ENCODE data around the gene CLSTN3. TPM values are rescaled to one million over a fixed set of nuclear protein-coding genes. Genes with fewer than 3 reads are reported as not detected.

Gene CLSTN3
- total and polyA plus RNA-seq, 12 donors, result 3.7 to 16.8 (median 6.0) TPM

DNA sequence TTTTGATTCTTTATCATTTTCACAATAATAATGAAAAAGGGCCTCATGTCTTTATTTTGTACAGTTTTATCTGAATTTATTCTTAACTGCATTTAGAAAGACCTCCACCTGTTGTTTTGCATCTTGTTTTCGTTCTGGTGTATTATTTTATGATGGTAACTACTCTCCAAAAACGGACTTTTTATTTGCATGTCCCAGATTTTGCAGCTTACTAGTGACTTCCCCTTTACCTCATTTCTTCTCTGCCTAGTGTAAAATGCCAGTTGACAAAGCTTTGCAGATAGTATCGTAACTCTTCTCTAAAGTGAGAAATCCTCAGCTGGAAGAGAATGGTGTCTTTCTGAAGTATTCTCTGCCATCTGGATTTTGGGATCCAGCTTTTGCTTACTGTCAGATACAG, 76.5 kb downstream of the CLSTN3 start:
- ATAC-seq, result no peak
- peaks cover 0 to 2% (median 0%) of the 10 kb centered on the region in 11 donors for H3K9me3 ChIP-seq
- peaks cover 7 to 100% (median 62%) of the 10 kb centered on the region in 9 donors for H3K36me3 ChIP-seq
- H3K4me1 ChIP-seq, result no peaks in the 10 kb centered on the region
- DNase-seq, result no peak
- no peaks in the 10 kb centered on the region for H3K27me3 ChIP-seq
- intact Hi-C loops (cut with DNase I), result no loop called here
- TF ChIP-seq, protein P1, sequence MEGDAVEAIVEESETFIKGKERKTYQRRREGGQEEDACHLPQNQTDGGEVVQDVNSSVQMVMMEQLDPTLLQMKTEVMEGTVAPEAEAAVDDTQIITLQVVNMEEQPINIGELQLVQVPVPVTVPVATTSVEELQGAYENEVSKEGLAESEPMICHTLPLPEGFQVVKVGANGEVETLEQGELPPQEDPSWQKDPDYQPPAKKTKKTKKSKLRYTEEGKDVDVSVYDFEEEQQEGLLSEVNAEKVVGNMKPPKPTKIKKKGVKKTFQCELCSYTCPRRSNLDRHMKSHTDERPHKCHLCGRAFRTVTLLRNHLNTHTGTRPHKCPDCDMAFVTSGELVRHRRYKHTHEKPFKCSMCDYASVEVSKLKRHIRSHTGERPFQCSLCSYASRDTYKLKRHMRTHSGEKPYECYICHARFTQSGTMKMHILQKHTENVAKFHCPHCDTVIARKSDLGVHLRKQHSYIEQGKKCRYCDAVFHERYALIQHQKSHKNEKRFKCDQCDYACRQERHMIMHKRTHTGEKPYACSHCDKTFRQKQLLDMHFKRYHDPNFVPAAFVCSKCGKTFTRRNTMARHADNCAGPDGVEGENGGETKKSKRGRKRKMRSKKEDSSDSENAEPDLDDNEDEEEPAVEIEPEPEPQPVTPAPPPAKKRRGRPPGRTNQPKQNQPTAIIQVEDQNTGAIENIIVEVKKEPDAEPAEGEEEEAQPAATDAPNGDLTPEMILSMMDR (IDR thresholded peaks at IDR 0.05), result no peak
- H3K27ac ChIP-seq, result no peak overlapping the region
- H3K4me3 ChIP-seq, result no peak overlapping the region
- 92 to 93% methylated on average over 3 of the region's 3 CpGs for WGBS, 2 donors

DNA sequence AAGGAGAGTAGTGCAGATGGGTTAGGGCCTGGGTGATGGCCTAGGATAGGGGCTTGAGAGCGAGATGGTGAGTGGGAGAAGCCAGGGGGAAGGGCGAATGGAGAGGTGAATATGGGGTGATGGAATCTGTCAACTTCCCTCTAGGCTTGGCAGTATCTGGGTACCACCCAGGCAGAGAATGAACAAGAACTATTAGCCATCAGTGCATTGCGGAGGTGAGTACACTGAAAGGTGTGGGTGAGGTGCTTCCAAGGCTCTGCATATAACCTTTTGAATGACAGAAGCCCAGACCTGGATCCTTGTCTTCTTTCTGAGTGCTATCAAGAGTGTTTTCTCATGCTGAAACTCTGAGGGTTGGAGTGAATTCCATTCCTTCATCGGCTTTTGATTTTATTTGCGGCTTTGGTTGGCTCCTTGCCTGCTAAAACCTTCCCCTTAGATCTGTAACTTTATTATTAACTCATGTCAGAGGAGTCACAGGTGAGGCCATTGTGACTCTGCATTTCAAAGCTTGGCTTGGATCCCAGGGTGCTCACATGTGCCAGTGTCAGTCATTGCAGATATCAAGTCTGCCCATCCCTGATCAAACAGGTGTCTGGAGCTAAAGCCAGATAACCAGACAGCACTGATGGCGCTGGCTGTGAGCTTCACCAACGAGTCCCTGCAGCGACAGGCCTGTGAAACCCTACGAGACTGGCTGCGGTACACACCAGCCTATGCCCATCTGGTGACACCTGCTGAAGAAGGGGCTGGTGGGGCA, 77.9 kb downstream of the CLSTN3 start:
- TF ChIP-seq, protein P1 (IDR thresholded peaks at IDR 0.05), result no peak
- 96 to 97% methylated on average over 10 of the region's 10 CpGs for whole genome bisulfite sequencing, 2 donors

More for the DNA sequence above, 77.9 kb downstream of the CLSTN3 start:
- Histone ChIP-seq H3K27ac (no peak overlapping the region), H3K4me3 (no peak overlapping the region), H3K27me3 (no peaks in the 10 kb centered on the region), H3K4me1 (no peaks in the 10 kb centered on the region), H3K36me3 (peaks cover 7 to 99% (median 59%) of the 10 kb centered on the region in 9 donors), H3K9me3 (peaks cover 0 to 15% (median 0%) of the 10 kb centered on the region in 11 donors)
- ATAC-seq (no peak), DNase-seq (no peak)
- intact Hi-C loops (cut with DNase I), result no loop called here

Other genes starting within 250 kb of the CLSTN3 start
- gene LRRC23, start 225.5 kb upstream of the CLSTN3 start, total RNA-seq, result 10 to 100 TPM in 6 of 10 donors, 1 to 10 TPM in 4; 6.5 to 16.1 (median 11.0) TPM
- gene LRRC23, start 225.5 kb upstream of the CLSTN3 start, polyA plus RNA-seq, result 10 to 100 TPM; 12.6 to 16.6 TPM
- gene ENO2, start 215.8 kb upstream of the CLSTN3 start, total RNA-seq, result 10 to 100 TPM in 8 of 10 donors, 1 to 10 TPM in 2; 6.3 to 68.4 (median 14.4) TPM
- gene ENO2, start 215.8 kb upstream of the CLSTN3 start, polyA plus RNA-seq, result 10 to 100 TPM; 19.2 to 19.3 TPM
- gene ATN1, start 202.4 kb upstream of the CLSTN3 start, total RNA-seq, result 10 to 100 TPM; 54.7 to 96.7 (median 65.8) TPM
- 10 to 100 TPM; 48.7 to 92.5 TPM for gene ATN1, start 202.4 kb upstream of the CLSTN3 start, polyA plus RNA-seq
- gene RNU7-1, start 186.6 kb upstream of the CLSTN3 start, total RNA-seq, result not detected
- not detected for gene RNU7-1, start 186.6 kb upstream of the CLSTN3 start, polyA plus RNA-seq
- 100 to 1,000 TPM; 134 to 213 (median 167) TPM for gene C12orf57, start 186.3 kb upstream of the CLSTN3 start, total RNA-seq
- 100 to 1,000 TPM; 182 to 654 TPM for gene C12orf57, start 186.3 kb upstream of the CLSTN3 start, polyA plus RNA-seq
- 10 to 100 TPM in 2 of 10 donors, 1 to 10 TPM in 8; 2.9 to 32.5 (median 5.3) TPM for gene PTPN6, start 179.0 kb upstream of the CLSTN3 start, total RNA-seq
- 10 to 100 TPM in 1 of 2 donors, 1 to 10 TPM in 1; 8.1 to 12.1 TPM for gene PTPN6, start 179.0 kb upstream of the CLSTN3 start, polyA plus RNA-seq
- 100 to 1,000 TPM; 139 to 203 (median 160) TPM for gene PHB2, start 159.7 kb upstream of the CLSTN3 start, total RNA-seq
- gene PHB2, start 159.7 kb upstream of the CLSTN3 start, polyA plus RNA-seq, result 100 to 1,000 TPM; 102 to 178 TPM
- gene EMG1, start 159.5 kb upstream of the CLSTN3 start, total RNA-seq, result 10 to 100 TPM; 33.5 to 42.1 (median 38.3) TPM
- gene EMG1, start 159.5 kb upstream of the CLSTN3 start, polyA plus RNA-seq, result 10 to 100 TPM; 13.8 to 31.4 TPM
- gene LPCAT3, start 111.9 kb upstream of the CLSTN3 start, total RNA-seq, result 10 to 100 TPM; 19.9 to 65.8 (median 34.1) TPM
- 10 to 100 TPM; 36.4 to 41.2 TPM for gene LPCAT3, start 111.9 kb upstream of the CLSTN3 start, polyA plus RNA-seq
- gene C1S, start 69.7 kb upstream of the CLSTN3 start, total RNA-seq, result 100 to 1,000 TPM in 3 of 10 donors, 10 to 100 TPM in 7; 25.1 to 151 (median 51.6) TPM
- 10 to 100 TPM; 53.4 to 64.9 TPM for gene C1S, start 69.7 kb upstream of the CLSTN3 start, polyA plus RNA-seq
- 100 to 1,000 TPM in 4 of 10 donors, 10 to 100 TPM in 6; 19.9 to 238 (median 59.0) TPM for gene C1R, start 37.9 kb upstream of the CLSTN3 start, total RNA-seq
- gene C1R, start 37.9 kb upstream of the CLSTN3 start, polyA plus RNA-seq, result 100 to 1,000 TPM in 1 of 2 donors, 10 to 100 TPM in 1; 73.0 to 209 TPM
- gene C1RL, start 21.2 kb upstream of the CLSTN3 start, total RNA-seq, result 10 to 100 TPM in 3 of 10 donors, 1 to 10 TPM in 7; 4.5 to 24.9 (median 7.5) TPM
- gene C1RL, start 21.2 kb upstream of the CLSTN3 start, polyA plus RNA-seq, result 10 to 100 TPM in 1 of 2 donors, 1 to 10 TPM in 1; 8.3 to 22.3 TPM
- gene RBP5, start 1.5 kb upstream of the CLSTN3 start, total RNA-seq, result 1 to 10 TPM in 1 of 10 donors, under 1 TPM in 3, not detected in 6; 0.34 to 3.2 (median 0.56) TPM
- gene RBP5, start 1.5 kb upstream of the CLSTN3 start, polyA plus RNA-seq, result 1 to 10 TPM in 1 of 2 donors, under 1 TPM in 1; 0.66 to 1.8 TPM
- 10 to 100 TPM; 21.8 to 35.2 (median 29.3) TPM for gene PEX5, start 59.3 kb downstream of the CLSTN3 start, total RNA-seq
- gene PEX5, start 59.3 kb downstream of the CLSTN3 start, polyA plus RNA-seq, result 10 to 100 TPM in 1 of 2 donors, 1 to 10 TPM in 1; 9.7 to 25.0 TPM
- not detected for gene ACSM4, start 173.7 kb downstream of the CLSTN3 start, total RNA-seq
- not detected for gene ACSM4, start 173.7 kb downstream of the CLSTN3 start, polyA plus RNA-seq

All from heart right ventricle (tissue), 16 donors.